22Rv1 (cell line): Measurements from ENCODE around the gene NUDT2.

Source experiments
- ZFX ChIP-seq: fragments of 450-650 bp; IDR thresholded peaks from 2 replicates; pipeline ENCODE4 v1.6.1; 2017; ENCODE audit warnings: antibody characterized with exemption, borderline replicate concordance
- TF ChIP-seq, protein P1 (sequence below): fragments of 450-650 bp; IDR thresholded peaks from 2 replicates; pipeline ENCODE4 v1.5.1; 2017; ENCODE audit warnings: mild to moderate bottlenecking

DNA sequence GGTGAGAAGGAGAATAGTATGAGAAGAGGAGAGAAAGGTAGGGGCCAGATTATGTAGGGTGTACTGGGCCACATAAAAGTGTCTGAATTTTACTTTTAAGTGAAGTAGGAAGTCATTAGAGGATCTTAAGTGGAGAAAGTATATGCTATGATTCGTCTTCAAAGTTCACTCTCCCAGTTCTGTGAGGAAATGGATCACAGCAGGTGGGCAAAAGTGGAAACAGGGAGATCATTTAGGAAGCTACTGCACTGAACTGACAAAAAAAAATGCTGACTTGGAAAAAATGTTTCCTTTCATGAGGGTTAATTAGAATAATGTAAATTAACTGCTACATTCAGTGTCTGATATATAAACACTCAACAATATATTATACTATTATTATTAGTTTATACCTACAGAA lies 2.7 kb upstream of the NUDT2 start:
- TF ChIP-seq, protein P1, sequence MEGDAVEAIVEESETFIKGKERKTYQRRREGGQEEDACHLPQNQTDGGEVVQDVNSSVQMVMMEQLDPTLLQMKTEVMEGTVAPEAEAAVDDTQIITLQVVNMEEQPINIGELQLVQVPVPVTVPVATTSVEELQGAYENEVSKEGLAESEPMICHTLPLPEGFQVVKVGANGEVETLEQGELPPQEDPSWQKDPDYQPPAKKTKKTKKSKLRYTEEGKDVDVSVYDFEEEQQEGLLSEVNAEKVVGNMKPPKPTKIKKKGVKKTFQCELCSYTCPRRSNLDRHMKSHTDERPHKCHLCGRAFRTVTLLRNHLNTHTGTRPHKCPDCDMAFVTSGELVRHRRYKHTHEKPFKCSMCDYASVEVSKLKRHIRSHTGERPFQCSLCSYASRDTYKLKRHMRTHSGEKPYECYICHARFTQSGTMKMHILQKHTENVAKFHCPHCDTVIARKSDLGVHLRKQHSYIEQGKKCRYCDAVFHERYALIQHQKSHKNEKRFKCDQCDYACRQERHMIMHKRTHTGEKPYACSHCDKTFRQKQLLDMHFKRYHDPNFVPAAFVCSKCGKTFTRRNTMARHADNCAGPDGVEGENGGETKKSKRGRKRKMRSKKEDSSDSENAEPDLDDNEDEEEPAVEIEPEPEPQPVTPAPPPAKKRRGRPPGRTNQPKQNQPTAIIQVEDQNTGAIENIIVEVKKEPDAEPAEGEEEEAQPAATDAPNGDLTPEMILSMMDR: no peak
- TF ChIP-seq ZFX: no peak
